Heart left ventricle (tissue), 16 donors: ENCODE measurements around the gene MAP7D3. TPM values are rescaled to one million over a fixed set of nuclear protein-coding genes. Genes with fewer than 3 reads are reported as not detected.
"Not testable (repeated sequence)": the region's sequence is repeated elsewhere in the genome, so short reads cannot be mapped to it uniquely, and the experiment has no call there.

Source experiments
- ATAC-seq, 4 donors: fragments of 200-7000 bp; cut with Tn5 transposase; one replicate each; pipeline ENCODE4 v1.9.1; 2020 to 2022; ENCODE audit warnings: moderate library complexity in 4 of 4, mild to moderate bottlenecking in 3 of 4, moderate number of reproducible peaks in 1 of 4
- DNase-seq, 5 donors: peaks; one replicate each; pipeline ENCODE4 v3.0.0-alpha.2; 2020
- H3K27ac ChIP-seq, 12 donors: fragments of 200-600 bp; sonication (generic) in 4 of 12; one replicate each; pipeline versions ENCODE4 v1.5.0 to v1.8.0; 2016 to 2022; ENCODE audit warnings: mild to moderate bottlenecking in 2 of 12
- H3K27me3 ChIP-seq, 9 donors: fragments of 200-600 bp; sonication (generic) in 2 of 9; one replicate each; pipeline versions ENCODE4 v1.5.1 to v1.8.0; 2016 to 2022; ENCODE audit warnings: mild to moderate bottlenecking in 3 of 9
- H3K36me3 ChIP-seq, 9 donors: fragments of 200-600 bp; sonication (generic) in 2 of 9; one replicate each; pipeline versions ENCODE4 v1.5.0 to v1.8.0; 2018 to 2022; ENCODE audit warnings: mild to moderate bottlenecking in 2 of 9
- H3K4me1 ChIP-seq, 12 donors: fragments of 200-600 bp; sonication (generic) in 4 of 12; one replicate each; pipeline versions ENCODE4 v1.5.0 to v1.8.0; 2016 to 2022; ENCODE audit warnings: mild to moderate bottlenecking in 3 of 12
- H3K4me3 ChIP-seq, 12 donors: fragments of 200-600 bp; sonication (generic) in 4 of 12; one replicate each; pipeline versions ENCODE4 v1.5.0 to v1.8.0; 2017 to 2022; ENCODE audit warnings: mild to moderate bottlenecking in 9 of 12, moderate library complexity in 4 of 12
- H3K9me3 ChIP-seq, 12 donors: fragments of 200-600 bp; sonication (generic) in 4 of 12; one replicate each; pipeline versions ENCODE4 v1.5.0 to v1.8.0; 2016 to 2022; ENCODE audit warnings: mild to moderate bottlenecking in 1 of 12
- POLR2A ChIP-seq, 2 donors: fragments of 450-650 bp; IDR thresholded peaks; one replicate each; pipeline ENCODE4 v1.6.1; 2017; ENCODE audit warnings: antibody characterized with exemption in 2 of 2, mild to moderate bottlenecking in 2 of 2, moderate library complexity in 2 of 2
- WGBS, 4 donors: extraction: QIAGEN DNeasy Blood & Tissue Kit in 2 of 4; methylation state at CpG; one replicate each; pipeline versions ENCODE4 v1.1.5 to v1.1.7; 2013 to 2018; 5-methylcytosine and 5-hydroxymethylcytosine counted together
- intact Hi-C, 10 donors: fragments of 100-400 bp; cut with DNase I; formaldehyde crosslinking; loops; one replicate each; pipeline versions ENCODE4 v1.11.1 to v1.14.2; 2022
- polyA plus RNA-seq, 2 donors: library from polyadenylated mRNA; stranded (reverse); fragments of 200-250 nt; gene quantifications; one replicate each; pipeline ENCODE4 v1.2.3, GENCODE V29; 2013
- total RNA-seq, 9 donors: library from RNA; depleted of rRNA in 2 of 9; stranded (reverse); fragments of >200 nt in 2 of 9; fragmentation: NEBNext Ultra II Directional in 3 of 9; extraction: Animal tissue kit (Norgen Biotek cat#: 25700) in 3 of 9; gene quantifications; one replicate each; pipeline versions ENCODE4 v1.1.0 to v1.2.4, GENCODE V29; 2016 to 2023
- TF ChIP-seq, protein P1 (sequence below), 12 donors: fragments of 200-600 bp; sonication (generic) in 4 of 12; IDR thresholded peaks; one replicate each; pipeline versions ENCODE4 v1.5.0 to v1.8.0; 2018 to 2022; ENCODE audit warnings: antibody characterized with exemption in 12 of 12, mild to moderate bottlenecking in 5 of 12
- donor health status: ischemic (EF 13 %, LVEDD 7.1; RV severe dilation, severe dysfunction).
- donor health status: healthy with polysubstance abuse.
- donor health status: DM: no; HTN: yes; CAD: no.
- donor health status: DM: no; HTN: no; CAD: no.
- donor health status: ischemic (EF 25% LVEDD 6.9; RV normal size, moderate dysfunction).
- donor health status: ischemic (EF 25% LVEDD 5.7; RV mildly dilated, moderate dysfunction).
- donor health status: healthy.
- donor health status: DM: yes; HTN: yes; CAD: no.
- donor health status: ischemic (EF 35%, LVEDD 5.7; RV mildly dilated, moderate dysfunction).
- donor health status: nonischemic (EF 11% LVEDD 7.7; RV severe dilation, severe dysfunction).
- donor health status: DM: yes; HTN: yes; CAD: no.
- donor health status: PGD.
- donor health status: ischemic (EF 29% LVEDD 5.4; RV normal size, mild dysfunction).
- donor health status: nonischemic (EF 23%, LVEDD 6.1; RV moderate dilation, normal function).

Gene MAP7D3
- total and polyA plus RNA-seq, 11 donors = 8.2 to 18.4 (median 12.7) TPM

- peaks cover 0 to 10% (median 0%) of the 10 kb centered on the region in 9 donors for H3K27me3 ChIP-seq
- intact Hi-C loops = no loop called here
- 49 to 63% (median 58%) methylated on average over 5 of the region's 5 CpGs for WGBS, 4 donors
- no peak for TF ChIP-seq POLR2A (IDR thresholded peaks at IDR 0.05)
- TF ChIP-seq, protein P1, sequence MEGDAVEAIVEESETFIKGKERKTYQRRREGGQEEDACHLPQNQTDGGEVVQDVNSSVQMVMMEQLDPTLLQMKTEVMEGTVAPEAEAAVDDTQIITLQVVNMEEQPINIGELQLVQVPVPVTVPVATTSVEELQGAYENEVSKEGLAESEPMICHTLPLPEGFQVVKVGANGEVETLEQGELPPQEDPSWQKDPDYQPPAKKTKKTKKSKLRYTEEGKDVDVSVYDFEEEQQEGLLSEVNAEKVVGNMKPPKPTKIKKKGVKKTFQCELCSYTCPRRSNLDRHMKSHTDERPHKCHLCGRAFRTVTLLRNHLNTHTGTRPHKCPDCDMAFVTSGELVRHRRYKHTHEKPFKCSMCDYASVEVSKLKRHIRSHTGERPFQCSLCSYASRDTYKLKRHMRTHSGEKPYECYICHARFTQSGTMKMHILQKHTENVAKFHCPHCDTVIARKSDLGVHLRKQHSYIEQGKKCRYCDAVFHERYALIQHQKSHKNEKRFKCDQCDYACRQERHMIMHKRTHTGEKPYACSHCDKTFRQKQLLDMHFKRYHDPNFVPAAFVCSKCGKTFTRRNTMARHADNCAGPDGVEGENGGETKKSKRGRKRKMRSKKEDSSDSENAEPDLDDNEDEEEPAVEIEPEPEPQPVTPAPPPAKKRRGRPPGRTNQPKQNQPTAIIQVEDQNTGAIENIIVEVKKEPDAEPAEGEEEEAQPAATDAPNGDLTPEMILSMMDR (IDR thresholded peaks at IDR 0.05) = no peak
- no peaks in the 10 kb centered on the region for H3K36me3 ChIP-seq
- peak in 1 of 4 donors; percentile 54 for ATAC-seq
- H3K4me3 ChIP-seq = peak overlapping the region in 1 of 12 donors; percentile 29
- peak in 2 of 5 donors; percentile 10 to 30 for DNase-seq
- peaks cover 0 to 13% (median 0%) of the 10 kb centered on the region in 12 donors for H3K4me1 ChIP-seq
- peak overlapping the region in 10 of 12 donors; percentile 15 to 83 (median 52) for H3K27ac ChIP-seq
- H3K9me3 ChIP-seq = no peaks in the 10 kb centered on the region
Measured at GRCh38 chrX:136255541-136255940, 4.3 kb upstream of the MAP7D3 start.

DNA sequence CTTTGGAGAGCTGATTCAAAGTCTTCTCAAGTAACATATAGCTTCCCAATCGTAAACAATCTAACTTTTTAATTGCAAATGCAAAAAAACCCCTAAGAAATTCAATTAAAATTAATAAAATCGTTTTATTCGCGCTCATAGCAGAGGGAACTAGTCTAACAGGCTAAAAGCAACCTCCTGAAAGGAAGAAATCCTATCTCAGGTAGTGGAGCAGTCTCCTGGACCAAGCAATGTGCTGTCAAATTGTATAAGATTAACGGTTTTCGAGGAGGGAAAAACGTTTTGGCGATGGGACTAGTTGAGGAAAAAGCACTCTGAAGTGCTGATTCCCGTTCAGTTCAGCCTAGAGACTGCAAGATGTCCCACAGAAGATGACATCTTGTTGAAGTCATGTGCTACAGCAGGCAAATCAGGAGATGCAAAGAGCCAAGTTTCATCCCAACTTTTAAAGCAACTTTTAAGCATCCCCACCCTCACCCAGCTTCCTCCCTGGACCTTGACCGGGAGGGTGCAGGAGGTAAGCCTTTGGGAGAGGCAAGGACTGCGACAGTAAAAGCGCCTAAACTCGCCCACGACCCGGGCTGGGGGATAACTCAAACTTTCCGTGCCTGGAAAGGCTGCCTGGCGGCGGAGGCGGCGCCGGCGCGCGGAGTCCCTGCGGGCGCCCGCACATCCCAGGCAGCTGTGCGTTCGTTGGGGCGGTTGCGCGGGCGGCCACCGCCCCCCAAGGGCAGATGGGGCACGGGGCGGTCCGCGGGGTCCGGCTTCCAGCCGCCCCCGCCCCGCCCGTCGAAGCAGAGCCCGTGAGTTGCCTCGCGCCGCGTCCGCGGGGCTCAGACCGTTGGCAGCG is 784 bp downstream of the MAP7D3 start:
- ATAC-seq (peak in 3 of 4 donors; percentile 48 to 62 (median 57)), DNase-seq (peak in 2 of 5 donors; percentile 22 to 31)
- intact Hi-C loops = loop anchor here in 1 of 10 donors (5.0 kb wide), 1 partner anchor 38 kb away; no protein-coding TSS in a partner anchor

GRCh38 chrX:136246201-136246600 is 5.0 kb downstream of the MAP7D3 start:
- Histone ChIP-seq H3K4me1 (peaks cover 0 to 11% (median 0%) of the 10 kb centered on the region in 12 donors), H3K27ac (no peak overlapping the region), H3K36me3 (peaks cover 0 to 48% (median 18%) of the 10 kb centered on the region in 9 donors), H3K27me3 (peaks cover 0 to 12% (median 0%) of the 10 kb centered on the region in 9 donors), H3K9me3 (no peaks in the 10 kb centered on the region), H3K4me3 (no peak overlapping the region)
- intact Hi-C loops = no loop called here
- DNase-seq (no peak), ATAC-seq (no peak)
- 63 to 80% (median 72%) methylated on average over 6 of the region's 6 CpGs for WGBS, 4 donors
- TF ChIP-seq, protein P1 (IDR thresholded peaks at IDR 0.05) = no peak
- no peak for TF ChIP-seq POLR2A (IDR thresholded peaks at IDR 0.05)

More for the DNA sequence above, 784 bp downstream of the MAP7D3 start:
- H3K27ac ChIP-seq = peak overlapping the region in 11 of 12 donors; percentile 57 to 87 (median 81)
- H3K36me3 ChIP-seq = peaks cover 0 to 9% (median 0%) of the 10 kb centered on the region in 9 donors
- WGBS, 4 donors = 5 to 38% (median 18%) methylated on average over 10 to 53 of the region's 53 CpGs
- H3K4me1 ChIP-seq = peaks cover 0 to 15% (median 0%) of the 10 kb centered on the region in 12 donors
- H3K4me3 ChIP-seq = peak overlapping the region; percentile 54 to 87 (median 76)
- no peak for TF ChIP-seq POLR2A (IDR thresholded peaks at IDR 0.05)
- TF ChIP-seq, protein P1 (IDR thresholded peaks at IDR 0.05) = no peak
- no peaks in the 10 kb centered on the region for H3K9me3 ChIP-seq
- H3K27me3 ChIP-seq = peaks cover 0 to 17% (median 0%) of the 10 kb centered on the region in 9 donors

DNA sequence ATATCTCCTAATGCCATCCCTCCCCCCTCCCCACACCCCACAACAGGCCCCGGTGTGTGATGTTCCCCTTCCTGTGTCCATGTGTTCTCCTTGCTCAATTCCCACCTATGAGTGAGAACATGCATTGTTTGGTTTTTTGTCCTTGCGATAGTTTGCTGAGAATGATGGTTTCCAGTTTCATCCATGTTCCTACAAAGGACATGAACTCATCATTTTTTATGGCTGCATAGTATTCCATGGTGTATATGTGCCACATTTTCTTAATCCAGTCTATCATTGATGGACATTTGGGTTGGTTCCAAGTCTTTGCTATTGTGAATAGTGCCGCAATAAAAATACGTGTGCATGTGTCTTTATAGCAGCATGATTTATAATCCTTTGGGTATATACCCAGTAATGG is 13.4 kb downstream of the MAP7D3 start:
- H3K27me3 ChIP-seq, H3K4me1 ChIP-seq, H3K9me3 ChIP-seq, H3K4me3 ChIP-seq, H3K27ac ChIP-seq, intact Hi-C loops, ATAC-seq, DNase-seq: not testable (repeated sequence)
- H3K36me3 ChIP-seq = peaks cover 0 to 96% (median 41%) of the 10 kb centered on the region in 9 donors
- WGBS, 4 donors = 93 to 100% (median 96%) methylated on average over 2 to 4 of the region's 4 CpGs
